ENCODE measurements around the gene ASB10.

Gene ASB10

GRCh38 chr7:151187409-151188251, 580 bp upstream of the ASB10 start:
- no peak for DNase-seq

GRCh38 chr7:151185762-151186639, 1.0 kb downstream of the ASB10 start:
- no peak for DNase-seq

GRCh38 chr7:151181011-151181431, 6.0 kb downstream of the ASB10 start:
- DNase-seq: no peak

GRCh38 chr7:151179946-151180345, 7.1 kb downstream of the ASB10 start:
- no peak for DNase-seq

GRCh38 chr7:151179287-151179860, 7.7 kb downstream of the ASB10 start:
- no peak for DNase-seq

GRCh38 chr7:151178831-151179230, 8.2 kb downstream of the ASB10 start:
- no peak for DNase-seq

GRCh38 chr7:151178236-151178635, 8.8 kb downstream of the ASB10 start:
- DNase-seq: no peak

- no peak for DNase-seq
These were observed 9.7 kb downstream of the ASB10 start for GRCh38 chr7:151177310-151177709.

- no peak for DNase-seq
These were observed 10.6 kb downstream of the ASB10 start for GRCh38 chr7:151176401-151176800.

- DNase-seq: no peak
These were observed 11.2 kb downstream of the ASB10 start for GRCh38 chr7:151175793-151176311.

GRCh38 chr7:151175047-151175792, 11.8 kb downstream of the ASB10 start:
- DNase-seq: no peak

- DNase-seq: no peak
These were observed 12.6 kb downstream of the ASB10 start for GRCh38 chr7:151174246-151175046.

GRCh38 chr7:151173386-151174245, 13.4 kb downstream of the ASB10 start:
- DNase-seq: no peak

- DNase-seq: peak in 1 of 2 experiments; percentile 3
These were observed 14.5 kb downstream of the ASB10 start for GRCh38 chr7:151172273-151173141.

- DNase-seq: no peak
These were observed 18.3 kb downstream of the ASB10 start for GRCh38 chr7:151168787-151169162.

- DNase-seq: no peak
These were observed 18.9 kb downstream of the ASB10 start for GRCh38 chr7:151168003-151168786.

GRCh38 chr7:151167197-151167961, 19.7 kb downstream of the ASB10 start, which contains the start of gene GBX1:
TSS of gene GBX1 (minus strand) at chr7:151167694. CDS start at chr7:151167548, 146 bp downstream.
- DNase-seq: no peak
